Thoracic aorta (tissue), 2 donors: ENCODE results near the gene OR5J2. TPM values are rescaled to one million over a fixed set of nuclear protein-coding genes. Genes with fewer than 3 reads are reported as not detected.

Source experiments
- ATAC-seq: fragments of 150-250 bp; one replicate; pipeline ENCODE4 v1.8.0; 2017; ENCODE audit warnings: low read depth; ENCODE audit not compliant: insufficient number of reproducible peaks, low FRiP score
- DNase-seq: peaks from one replicate; pipeline ENCODE4 v3.0.0-alpha.2; 2020; ENCODE audit warnings: low spot score
- H3K27ac ChIP-seq, 2 donors: fragments of 200-600 bp; sonication (generic); 1 replicate in 1 of 2; 2 replicates in 1 of 2; pipeline ENCODE4 v1.5.1; 2016; ENCODE audit warnings: mild to moderate bottlenecking in 2 of 2, moderate library complexity in 2 of 2
- H3K27me3 ChIP-seq: fragments of 200-600 bp; sonication (generic); replicated peaks from 2 replicates; pipeline ENCODE4 v1.6.0; 2016; ENCODE audit warnings: mild to moderate bottlenecking; ENCODE audit not compliant: insufficient read depth
- H3K36me3 ChIP-seq: fragments of 200-600 bp; sonication (generic); one replicate; pipeline ENCODE4 v1.5.1; 2016
- H3K4me1 ChIP-seq, 2 donors: fragments of 200-600 bp; sonication (generic); 1 replicate in 1 of 2; 2 replicates in 1 of 2; pipeline versions ENCODE4 v1.5.1 to v1.6.0; 2016; ENCODE audit warnings: low read depth in 2 of 2, mild to moderate bottlenecking in 1 of 2; ENCODE audit not compliant: control insufficient read depth in 1 of 2
- H3K4me3 ChIP-seq: fragments of 200-600 bp; sonication (generic); 2 replicates; pipeline ENCODE4 v1.5.1; 2016; ENCODE audit warnings: mild to moderate bottlenecking
- H3K9me3 ChIP-seq: fragments of 200-600 bp; sonication (generic); 2 replicates; pipeline ENCODE4 v1.5.1; 2016
- CTCF ChIP-seq: fragments of 200-600 bp; sonication (generic); IDR thresholded peaks from one replicate; pipeline ENCODE4 v1.5.1; 2019; ENCODE audit warnings: antibody characterized with exemption
- total RNA-seq, 2 donors: library from RNA; depleted of rRNA; stranded (reverse); fragments of >200 nt; gene quantifications; one replicate each; pipeline versions ENCODE4 v1.1.0 to v1.2.3, GENCODE V29; 2016

OR5J2 gene
- total RNA-seq, 2 donors from 2014 or later: not detected

- ATAC-seq (no peak), DNase-seq (no peak)
- no peak within 1 kb of the TSS for H3K27ac ChIP-seq
- no peaks in the 10 kb centered on the region for H3K4me1 ChIP-seq
- no peak for TF ChIP-seq CTCF
- no peak within 1 kb of the TSS for H3K4me3 ChIP-seq
- no peaks in the 10 kb centered on the region for H3K27me3 ChIP-seq
- no peaks in the 10 kb centered on the region for H3K9me3 ChIP-seq
- H3K36me3 ChIP-seq: no peaks in the 10 kb centered on the region
Observed at GRCh38 chr11:56160217-56160616, 16.2 kb upstream of the OR5J2 start, which contains the start of gene OR8K5. Gene OR8K5 (minus strand): TSS chr11:56160317. CDS start chr11:56160317, 0 bp downstream.

GRCh38 chr11:56163804-56164203 lies 12.6 kb upstream of the OR5J2 start:
- ATAC-seq: no peak
- no peaks in the 10 kb centered on the region for H3K4me1 ChIP-seq

GRCh38 chr11:56172256-56172830 lies 4.1 kb upstream of the OR5J2 start:
- no peak for TF ChIP-seq CTCF
- H3K27ac ChIP-seq: no peak overlapping the region
- no peak for ATAC-seq
- H3K36me3 ChIP-seq: no peaks in the 10 kb centered on the region
- H3K4me1 ChIP-seq: no peaks in the 10 kb centered on the region
- no peaks in the 10 kb centered on the region for H3K27me3 ChIP-seq
- no peak for DNase-seq
- no peak overlapping the region for H3K4me3 ChIP-seq
- H3K9me3 ChIP-seq: no peaks in the 10 kb centered on the region

More at GRCh38 chr11:56163804-56164203, 12.6 kb upstream of the OR5J2 start:
- Histone ChIP-seq H3K9me3 (no peaks in the 10 kb centered on the region), H3K36me3 (no peaks in the 10 kb centered on the region), H3K4me3 (no peak overlapping the region), H3K27me3 (no peaks in the 10 kb centered on the region), H3K27ac (no peak overlapping the region)
- TF ChIP-seq CTCF: no peak
- DNase-seq: no peak

- Histone ChIP-seq H3K36me3 (no peaks in the 10 kb centered on the region), H3K4me1 (no peaks in the 10 kb centered on the region), H3K4me3 (no peak overlapping the region), H3K27ac (no peak overlapping the region), H3K27me3 (no peaks in the 10 kb centered on the region), H3K9me3 (peaks cover 7% of the 10 kb centered on the region)
- ATAC-seq (no peak), DNase-seq (no peak)
- TF ChIP-seq CTCF: no peak
Observed at GRCh38 chr11:56183459-56183858, 7.0 kb downstream of the OR5J2 start.

- TF ChIP-seq CTCF: no peak
- ATAC-seq (no peak), DNase-seq (no peak)
- no peak overlapping the region for H3K4me3 ChIP-seq
- no peaks in the 10 kb centered on the region for H3K4me1 ChIP-seq
- no peaks in the 10 kb centered on the region for H3K27me3 ChIP-seq
- no peaks in the 10 kb centered on the region for H3K9me3 ChIP-seq
- H3K36me3 ChIP-seq: no peaks in the 10 kb centered on the region
- H3K27ac ChIP-seq: no peak overlapping the region
Observed at GRCh38 chr11:56188602-56189001, 12.2 kb downstream of the OR5J2 start.
